Activated CD8-positive, alpha-beta memory T cell treated with anti-CD3 and anti-CD28 coated beads, Interleukin-2, amount 10 ng/mL, durations not matched to agents 7 days and 5 days (primary cell): ENCODE data around the gene BTNL2. TPM values are rescaled to one million over a fixed set of nuclear protein-coding genes. Genes with fewer than 3 reads are reported as not detected.
"Not testable (repeated sequence)": the region's sequence is repeated elsewhere in the genome, so short reads cannot be mapped to it uniquely, and the experiment has no call there.

Source experiments
- ATAC-seq: fragments of 150-1000 bp; cut with Tn5 transposase; one replicate; pipeline ENCODE4 v1.10.0; 2021; ENCODE audit warnings: moderate library complexity
- CTCF ChIA-PET: fragments of 350-600 bp; sonication (Branson Sonifier 250); formaldehyde crosslinking; loops from one replicate; lab custom pipeline; 2021; ENCODE audit warnings: antibody characterized with exemption; lab: Charles Lee
- DNase-seq: peaks from one replicate; pipeline ENCODE4 v3.0.0-alpha.2; 2020
- H3K27ac Mint-ChIP-seq: one replicate; pipeline ENCODE4 v1.8.0; 2021; ENCODE audit warnings: mild to moderate bottlenecking, mixed read lengths
- H3K27me3 Mint-ChIP-seq: one replicate; pipeline ENCODE4 v1.8.0; 2021; ENCODE audit warnings: mixed read lengths
- H3K36me3 Mint-ChIP-seq: one replicate; pipeline ENCODE4 v1.8.0; 2021; ENCODE audit warnings: mild to moderate bottlenecking, mixed read lengths
- H3K4me1 Mint-ChIP-seq: one replicate; pipeline ENCODE4 v1.8.0; 2021; ENCODE audit warnings: mixed read lengths
- H3K4me3 Mint-ChIP-seq: one replicate; pipeline ENCODE4 v1.8.0; 2021; ENCODE audit warnings: mild to moderate bottlenecking, moderate library complexity, mixed read lengths
- H3K9me3 Mint-ChIP-seq: one replicate; pipeline ENCODE4 v1.8.0; 2022; ENCODE audit warnings: low read depth, mixed read lengths
- total RNA-seq, 2 experiments: library from RNA; stranded (reverse); gene quantifications; one replicate each; pipeline ENCODE4 v1.2.3, GENCODE V29; 2021

BTNL2 gene
- total RNA-seq, 2 experiments from 2014 or later, result not detected

- CTCF ChIA-PET, result interaction anchor here (1.0 to 5.6 kb wide), 4 partner anchors 20 to 266 kb away, joined by 6 to 45 read pairs (median 9); no protein-coding TSS in a partner anchor
- not testable (repeated sequence) for H3K36me3 Mint-ChIP-seq, DNase-seq, H3K27ac Mint-ChIP-seq, H3K9me3 Mint-ChIP-seq, H3K4me3 Mint-ChIP-seq, ATAC-seq
- H3K4me1 Mint-ChIP-seq, result peaks cover 16% of the 10 kb centered on the region
- H3K27me3 Mint-ChIP-seq, result peaks cover 23% of the 10 kb centered on the region
Measured at GRCh38 chr6:32433950-32434349, 27.0 kb upstream of the BTNL2 start.

- Mint-ChIP-seq H3K36me3 (no peaks in the 10 kb centered on the region), H3K9me3 (no peaks in the 10 kb centered on the region), H3K4me1 (peaks cover 2% of the 10 kb centered on the region), H3K27me3 (peaks cover 26% of the 10 kb centered on the region), H3K4me3 (no peak overlapping the region), H3K27ac (no peak overlapping the region)
- CTCF ChIA-PET, result interaction anchor here (0.7 to 5.6 kb wide), 9 partner anchors 9 to 436 kb away, joined by 3 to 45 read pairs (median 4); no protein-coding TSS in a partner anchor
- ATAC-seq (peak; percentile 42), DNase-seq (no peak)
Measured at GRCh38 chr6:32432050-32432450, 25.1 kb upstream of the BTNL2 start.

GRCh38 chr6:32431142-32431541, 24.2 kb upstream of the BTNL2 start:
- no peaks in the 10 kb centered on the region for H3K36me3 Mint-ChIP-seq
- CTCF ChIA-PET, result interaction anchor here (0.8 to 5.6 kb wide), 8 partner anchors 10 to 355 kb away, joined by 3 to 45 read pairs (median 4); no protein-coding TSS in a partner anchor
- no peak overlapping the region for H3K4me3 Mint-ChIP-seq
- ATAC-seq, result no peak
- no peak for DNase-seq
- H3K27ac Mint-ChIP-seq, result no peak overlapping the region
- H3K4me1 Mint-ChIP-seq, result no peaks in the 10 kb centered on the region
- H3K9me3 Mint-ChIP-seq, result no peaks in the 10 kb centered on the region
- peaks cover 29% of the 10 kb centered on the region for H3K27me3 Mint-ChIP-seq

- Mint-ChIP-seq H3K27me3 (peaks cover 29% of the 10 kb centered on the region), H3K27ac (no peak overlapping the region), H3K4me3 (no peak overlapping the region), H3K4me1 (no peaks in the 10 kb centered on the region), H3K9me3 (no peaks in the 10 kb centered on the region), H3K36me3 (no peaks in the 10 kb centered on the region)
- CTCF ChIA-PET, result interaction anchor here (1.1 to 5.6 kb wide), 2 partner anchors 262 to 265 kb away, joined by 3 to 45 read pairs; no protein-coding TSS in a partner anchor
- ATAC-seq, result no peak
- DNase-seq, result no peak
Measured at GRCh38 chr6:32430179-32430578, 23.2 kb upstream of the BTNL2 start.

GRCh38 chr6:32427934-32428474, 21.0 kb upstream of the BTNL2 start:
- CTCF ChIA-PET, result interaction anchor here (1.7 kb wide), 1 partner anchor 272 kb away, joined by 5 read pairs; no protein-coding TSS in a partner anchor
- no peak for DNase-seq
- ATAC-seq, result no peak
- H3K4me3 Mint-ChIP-seq, result no peak overlapping the region
- no peaks in the 10 kb centered on the region for H3K4me1 Mint-ChIP-seq
- H3K27me3 Mint-ChIP-seq, result peaks cover 28% of the 10 kb centered on the region
- H3K9me3 Mint-ChIP-seq, result no peaks in the 10 kb centered on the region
- H3K36me3 Mint-ChIP-seq, result no peaks in the 10 kb centered on the region
- no peak overlapping the region for H3K27ac Mint-ChIP-seq

GRCh38 chr6:32427218-32427617, 20.2 kb upstream of the BTNL2 start:
- H3K27me3 Mint-ChIP-seq, result peaks cover 29% of the 10 kb centered on the region
- H3K9me3 Mint-ChIP-seq, result no peaks in the 10 kb centered on the region
- no peak for ATAC-seq
- no peaks in the 10 kb centered on the region for H3K4me1 Mint-ChIP-seq
- H3K27ac Mint-ChIP-seq, result no peak overlapping the region
- H3K36me3 Mint-ChIP-seq, result no peaks in the 10 kb centered on the region
- H3K4me3 Mint-ChIP-seq, result no peak overlapping the region
- DNase-seq, result no peak
- CTCF ChIA-PET, result no interaction called here

GRCh38 chr6:32426338-32426737, 19.4 kb upstream of the BTNL2 start:
- Mint-ChIP-seq H3K4me1 (no peaks in the 10 kb centered on the region), H3K27ac (no peak overlapping the region), H3K36me3 (no peaks in the 10 kb centered on the region), H3K27me3 (peaks cover 35% of the 10 kb centered on the region), H3K4me3 (no peak overlapping the region), H3K9me3 (no peaks in the 10 kb centered on the region)
- ATAC-seq (no peak), DNase-seq (no peak)
- CTCF ChIA-PET, result interaction anchor here (1.3 to 5.2 kb wide), 3 partner anchors 12 to 360 kb away, joined by 6 to 31 read pairs (median 6); no protein-coding TSS in a partner anchor

GRCh38 chr6:32424589-32425300, 17.8 kb upstream of the BTNL2 start:
- ATAC-seq (no peak), DNase-seq (no peak)
- CTCF ChIA-PET, result interaction anchor here (0.6 to 5.2 kb wide), 5 partner anchors 10 to 375 kb away, joined by 3 to 31 read pairs (median 8); no protein-coding TSS in a partner anchor
- no peaks in the 10 kb centered on the region for H3K36me3 Mint-ChIP-seq
- no peaks in the 10 kb centered on the region for H3K4me1 Mint-ChIP-seq
- no peaks in the 10 kb centered on the region for H3K9me3 Mint-ChIP-seq
- no peak overlapping the region for H3K27ac Mint-ChIP-seq
- H3K27me3 Mint-ChIP-seq, result peaks cover 44% of the 10 kb centered on the region
- no peak overlapping the region for H3K4me3 Mint-ChIP-seq

GRCh38 chr6:32416036-32416435, 9.1 kb upstream of the BTNL2 start:
- Mint-ChIP-seq H3K4me1 (peaks cover 10% of the 10 kb centered on the region), H3K36me3 (no peaks in the 10 kb centered on the region), H3K27me3 (peaks cover 74% of the 10 kb centered on the region), H3K27ac (no peak overlapping the region), H3K4me3 (no peak overlapping the region), H3K9me3 (no peaks in the 10 kb centered on the region)
- ATAC-seq, result no peak
- DNase-seq, result no peak
- CTCF ChIA-PET, result interaction anchor here (4.4 to 7.3 kb wide), 5 partner anchors 8 to 371 kb away, joined by 31 to 72 read pairs (median 49); no protein-coding TSS in a partner anchor

GRCh38 chr6:32415521-32416019, 8.6 kb upstream of the BTNL2 start:
- ATAC-seq (peak; percentile 80), DNase-seq (peak; percentile 86)
- H3K4me3 Mint-ChIP-seq, result no peak overlapping the region
- CTCF ChIA-PET, result interaction anchor here (1.1 to 7.3 kb wide), 10 partner anchors 9 to 384 kb away, joined by 4 to 72 read pairs (median 22); partner anchors contain the start of gene HLA-DRA
- peaks cover 10% of the 10 kb centered on the region for H3K4me1 Mint-ChIP-seq
- H3K9me3 Mint-ChIP-seq, result no peaks in the 10 kb centered on the region
- H3K36me3 Mint-ChIP-seq, result no peaks in the 10 kb centered on the region
- peaks cover 69% of the 10 kb centered on the region for H3K27me3 Mint-ChIP-seq
- no peak overlapping the region for H3K27ac Mint-ChIP-seq

GRCh38 chr6:32413427-32414047, 6.6 kb upstream of the BTNL2 start:
- CTCF ChIA-PET, result interaction anchor here (0.7 to 7.3 kb wide), 27 partner anchors 11 to 441 kb away, joined by 3 to 72 read pairs (median 5); partner anchors contain the start of genes HLA-DRA, PSMB9 and TAP1
- Mint-ChIP-seq H3K9me3 (no peaks in the 10 kb centered on the region), H3K36me3 (no peaks in the 10 kb centered on the region), H3K27me3 (peaks cover 62% of the 10 kb centered on the region), H3K4me3 (no peak overlapping the region), H3K4me1 (peaks cover 10% of the 10 kb centered on the region), H3K27ac (no peak overlapping the region)
- ATAC-seq, result peak; percentile 81
- peak; percentile 88 for DNase-seq

GRCh38 chr6:32411566-32412327, 4.8 kb upstream of the BTNL2 start:
- ATAC-seq, result no peak
- no peak overlapping the region for H3K4me3 Mint-ChIP-seq
- peaks cover 10% of the 10 kb centered on the region for H3K4me1 Mint-ChIP-seq
- CTCF ChIA-PET, result interaction anchor here (0.9 to 7.3 kb wide), 7 partner anchors 11 to 382 kb away, joined by 3 to 72 read pairs (median 31); no protein-coding TSS in a partner anchor
- H3K27ac Mint-ChIP-seq, result no peak overlapping the region
- no peak for DNase-seq
- H3K27me3 Mint-ChIP-seq, result peaks cover 68% of the 10 kb centered on the region
- H3K36me3 Mint-ChIP-seq, result no peaks in the 10 kb centered on the region
- H3K9me3 Mint-ChIP-seq, result no peaks in the 10 kb centered on the region
